HL-60 (cell line): ENCODE measurements around the gene DGKI.

Source experiments
- DNase-seq, 2 experiments: peaks; one replicate each; pipeline ENCODE4 v3.0.0-alpha.2; 2010 to 2020; ENCODE audit warnings: low read depth in 1 of 2, low spot score in 1 of 2
- H3K27ac ChIP-seq: fragments of 250-450 bp; sonication (Bioruptor Pico); replicated peaks from 2 replicates; pipeline ENCODE4 v1.5.1; 2020; ENCODE audit warnings: mild to moderate bottlenecking, moderate library complexity
- H3K27me3 ChIP-seq: fragments of 250-450 bp; sonication (Bioruptor Pico); 2 replicates; pipeline ENCODE4 v1.5.1; 2021; ENCODE audit warnings: mild to moderate bottlenecking, moderate library complexity; ENCODE audit not compliant: insufficient read depth, poor library complexity, severe bottlenecking
- H3K4me3 ChIP-seq: replicated peaks from 2 replicates; pipeline ENCODE4 v1.5.1; 2011; ENCODE audit warnings: mild to moderate bottlenecking, control low read depth, low read length; ENCODE audit not compliant: insufficient read depth
- CTCF ChIP-seq: IDR thresholded peaks from one replicate; pipeline ENCODE4 v1.5.1; 2011; ENCODE audit warnings: low read length, control low read depth, inconsistent platforms; ENCODE audit not compliant: insufficient read depth
- GABPA ChIP-seq: IDR thresholded peaks from 2 replicates; pipeline ENCODE4 v1.6.1; 2012; ENCODE audit warnings: low read depth
- POLR2AphosphoS5 ChIP-seq: IDR thresholded peaks from 2 replicates; pipeline ENCODE4 v1.6.1; 2012; ENCODE audit warnings: low read depth
- REST ChIP-seq: IDR thresholded peaks from 2 replicates; pipeline ENCODE4 v1.6.1; 2012; ENCODE audit warnings: low read depth; ENCODE audit not compliant: insufficient replicate concordance
- SPI1 ChIP-seq: IDR thresholded peaks from 2 replicates; pipeline ENCODE4 v1.6.1; 2012; ENCODE audit warnings: low read depth, mild to moderate bottlenecking, borderline replicate concordance

DGKI gene

GRCh38 chr7:137880432-137880831 lies 33.7 kb upstream of the DGKI start:
- DNase-seq, result no peak
- no peak overlapping the region for H3K27ac ChIP-seq
- no peaks in the 10 kb centered on the region for H3K27me3 ChIP-seq
- TF ChIP-seq GABPA, result no peak
- TF ChIP-seq REST, result no peak
- TF ChIP-seq SPI1, result no peak
- no peak for TF ChIP-seq POLR2AphosphoS5
- TF ChIP-seq CTCF, result no peak
- H3K4me3 ChIP-seq, result no peak overlapping the region

- H3K27ac ChIP-seq, result no peak overlapping the region; the same call in 1 of the 2 replicates
- no peaks in the 10 kb centered on the region for H3K27me3 ChIP-seq
- no peak overlapping the region for H3K4me3 ChIP-seq
- TF ChIP-seq REST, result no peak
- no peak for TF ChIP-seq CTCF
- TF ChIP-seq SPI1, result no peak
- no peak for TF ChIP-seq GABPA
- TF ChIP-seq POLR2AphosphoS5, result no peak
- peak in 1 of 2 experiments; percentile 19 for DNase-seq
Observed at GRCh38 chr7:137879357-137880158, 32.8 kb upstream of the DGKI start.

GRCh38 chr7:137878333-137878961 lies 31.7 kb upstream of the DGKI start:
- Histone ChIP-seq H3K27ac (peak overlapping the region; percentile 40), H3K4me3 (no peak overlapping the region), H3K27me3 (no peaks in the 10 kb centered on the region)
- DNase-seq, result no peak
- TF ChIP-seq GABPA (no peak), POLR2AphosphoS5 (no peak), CTCF (no peak), SPI1 (no peak), REST (no peak)
